Cardiac fibroblast (primary cell): Measurements from ENCODE around the gene FARP2.

Experiments
- DNase-seq, 2 donors: peaks; one replicate each; pipeline versions ENCODE4 v3.0.0 to v3.0.0-alpha.2; 2010; ENCODE audit warnings: low read depth in 2 of 2
- H3K4me3 ChIP-seq, 2 donors: replicated peaks in 1 of 2; 1 replicate in 1 of 2; 2 replicates in 1 of 2; pipeline ENCODE4 v1.5.1; 2011; ENCODE audit warnings: low read depth in 2 of 2, low read length in 2 of 2, mild to moderate bottlenecking in 2 of 2, moderate library complexity in 1 of 2
- TF ChIP-seq, protein P1 (sequence below): IDR thresholded peaks from one replicate; pipeline ENCODE4 v1.5.1; 2011; ENCODE audit warnings: low read depth, mild to moderate bottlenecking, low read length, inconsistent platforms

FARP2 gene

DNA sequence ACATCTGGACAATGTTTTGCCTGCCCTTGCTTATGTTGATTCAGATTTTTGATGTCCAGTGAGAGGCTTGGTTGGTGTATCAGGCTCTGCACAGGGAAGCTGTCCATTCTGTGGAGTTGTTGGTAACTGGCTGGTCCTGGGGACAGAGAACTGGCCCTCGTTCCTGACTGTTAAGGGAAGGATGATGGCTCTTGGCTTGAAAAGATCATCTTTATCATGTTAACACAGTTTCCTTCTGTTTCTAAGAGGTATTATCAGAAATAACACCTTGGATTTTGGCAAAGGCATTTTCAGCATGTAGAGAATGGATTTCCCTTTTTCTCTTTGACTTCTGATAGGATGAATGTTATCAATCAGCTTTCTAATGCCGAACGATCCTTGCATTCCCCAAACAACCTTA is 133.0 kb downstream of the FARP2 start:
- TF ChIP-seq, protein P1, sequence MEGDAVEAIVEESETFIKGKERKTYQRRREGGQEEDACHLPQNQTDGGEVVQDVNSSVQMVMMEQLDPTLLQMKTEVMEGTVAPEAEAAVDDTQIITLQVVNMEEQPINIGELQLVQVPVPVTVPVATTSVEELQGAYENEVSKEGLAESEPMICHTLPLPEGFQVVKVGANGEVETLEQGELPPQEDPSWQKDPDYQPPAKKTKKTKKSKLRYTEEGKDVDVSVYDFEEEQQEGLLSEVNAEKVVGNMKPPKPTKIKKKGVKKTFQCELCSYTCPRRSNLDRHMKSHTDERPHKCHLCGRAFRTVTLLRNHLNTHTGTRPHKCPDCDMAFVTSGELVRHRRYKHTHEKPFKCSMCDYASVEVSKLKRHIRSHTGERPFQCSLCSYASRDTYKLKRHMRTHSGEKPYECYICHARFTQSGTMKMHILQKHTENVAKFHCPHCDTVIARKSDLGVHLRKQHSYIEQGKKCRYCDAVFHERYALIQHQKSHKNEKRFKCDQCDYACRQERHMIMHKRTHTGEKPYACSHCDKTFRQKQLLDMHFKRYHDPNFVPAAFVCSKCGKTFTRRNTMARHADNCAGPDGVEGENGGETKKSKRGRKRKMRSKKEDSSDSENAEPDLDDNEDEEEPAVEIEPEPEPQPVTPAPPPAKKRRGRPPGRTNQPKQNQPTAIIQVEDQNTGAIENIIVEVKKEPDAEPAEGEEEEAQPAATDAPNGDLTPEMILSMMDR, result no peak
- DNase-seq, result no peak
- no peak overlapping the region for H3K4me3 ChIP-seq

DNA sequence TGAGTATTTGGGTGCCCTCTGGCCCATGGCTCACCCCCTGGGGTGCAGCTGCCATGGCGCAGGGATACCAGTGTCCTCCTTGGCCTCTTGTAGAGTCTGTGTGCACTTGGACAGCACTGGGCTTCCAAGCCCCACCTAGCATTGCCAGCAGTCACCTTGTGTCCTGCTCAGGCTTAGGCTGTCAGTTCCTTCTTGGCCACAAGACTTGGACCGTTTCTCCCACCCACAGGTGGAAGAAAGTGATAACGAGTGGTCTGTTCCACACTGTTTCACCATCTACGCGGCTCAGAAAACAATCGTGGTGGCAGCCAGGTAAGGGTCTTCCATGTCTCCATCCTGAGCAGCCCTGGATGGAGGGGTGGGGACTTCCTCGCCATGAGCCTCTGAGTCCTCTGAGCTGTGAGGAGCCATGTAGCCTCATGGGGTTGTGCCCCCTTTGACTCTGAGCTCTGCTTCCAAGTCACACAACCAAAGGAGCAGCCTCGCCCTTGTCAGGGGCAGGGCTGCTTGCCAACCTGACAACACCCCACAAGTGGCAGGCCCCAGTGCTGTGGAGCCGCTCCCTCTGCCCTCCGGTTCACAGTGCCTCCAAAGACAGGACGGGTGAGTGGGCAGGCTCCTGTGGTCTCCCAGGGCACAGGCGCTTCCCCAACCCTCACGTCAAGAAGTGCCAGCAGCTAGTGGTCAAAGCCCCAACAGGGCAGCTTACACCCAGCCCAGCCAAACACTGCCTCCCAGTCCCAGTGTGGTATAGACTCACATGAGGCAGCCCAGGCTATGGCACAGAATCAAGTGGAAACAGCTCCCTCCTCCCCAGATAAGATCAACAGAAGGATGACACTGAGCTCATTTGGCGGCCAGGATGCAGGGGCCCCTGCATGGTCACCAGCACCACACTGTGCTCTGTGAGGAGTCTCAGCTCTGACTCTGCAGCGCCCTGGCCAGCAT is 133.9 kb downstream of the FARP2 start:
- TF ChIP-seq, protein P1, result no peak
- no peak overlapping the region for H3K4me3 ChIP-seq
- no peak for DNase-seq

- DNase-seq, result no peak
- TF ChIP-seq, protein P1, result no peak
- no peak overlapping the region for H3K4me3 ChIP-seq
Measured at GRCh38 chr2:241490825-241491506, 134.9 kb downstream of the FARP2 start.

DNA sequence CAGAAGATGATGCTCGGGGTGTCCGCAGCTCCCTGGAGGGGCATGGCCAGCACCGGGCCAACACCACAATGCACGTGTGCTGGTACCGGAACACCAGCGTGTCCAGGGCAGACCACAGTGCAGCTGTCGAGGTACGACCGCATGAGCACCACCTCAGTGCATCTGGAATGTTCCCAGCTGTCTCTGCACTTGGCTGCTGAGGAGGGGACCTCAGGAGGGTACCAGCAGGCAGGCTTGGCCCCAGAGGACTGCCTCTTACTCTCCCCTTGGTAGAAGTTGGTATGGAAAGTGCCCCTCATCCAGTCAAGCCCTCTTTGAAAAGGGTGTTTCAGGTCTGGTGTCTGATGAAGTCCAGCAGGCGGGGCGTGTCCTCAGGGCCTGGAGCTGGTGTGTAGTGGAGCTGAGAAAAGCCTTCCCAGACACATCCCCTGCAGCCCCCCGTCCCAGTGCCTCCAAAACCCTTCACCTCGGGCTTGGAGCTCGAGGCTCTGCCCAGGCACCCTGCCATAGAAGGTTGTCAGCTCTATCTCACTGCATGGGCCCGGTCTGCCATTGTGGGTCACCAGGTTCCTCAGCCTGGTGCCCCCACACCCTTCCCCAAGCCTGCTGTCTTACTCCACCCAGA is 135.6 kb downstream of the FARP2 start:
- H3K4me3 ChIP-seq, result no peak overlapping the region
- DNase-seq, result no peak
- TF ChIP-seq, protein P1, result no peak

DNA sequence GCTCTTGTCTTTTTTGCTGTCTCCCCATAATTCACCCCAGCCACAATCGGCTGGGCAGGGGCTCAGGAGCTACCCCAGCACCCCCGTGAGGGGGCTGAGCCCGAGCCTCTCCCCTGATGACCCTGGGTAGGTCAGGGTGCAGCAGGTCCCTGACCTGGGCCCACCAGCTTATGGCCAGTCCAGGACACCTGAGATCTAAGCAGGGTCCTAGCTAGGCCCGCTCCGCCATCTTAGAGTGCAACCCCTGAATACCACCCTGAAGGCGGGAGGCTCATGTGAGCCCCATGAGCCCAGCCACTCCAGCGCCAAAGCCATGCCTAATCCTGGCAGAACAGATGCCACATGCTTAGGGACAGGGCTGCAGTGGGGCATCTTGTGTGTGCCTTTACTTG is 136.1 kb downstream of the FARP2 start:
- no peak for DNase-seq
- H3K4me3 ChIP-seq, result no peak overlapping the region
- TF ChIP-seq, protein P1, result no peak

DNA sequence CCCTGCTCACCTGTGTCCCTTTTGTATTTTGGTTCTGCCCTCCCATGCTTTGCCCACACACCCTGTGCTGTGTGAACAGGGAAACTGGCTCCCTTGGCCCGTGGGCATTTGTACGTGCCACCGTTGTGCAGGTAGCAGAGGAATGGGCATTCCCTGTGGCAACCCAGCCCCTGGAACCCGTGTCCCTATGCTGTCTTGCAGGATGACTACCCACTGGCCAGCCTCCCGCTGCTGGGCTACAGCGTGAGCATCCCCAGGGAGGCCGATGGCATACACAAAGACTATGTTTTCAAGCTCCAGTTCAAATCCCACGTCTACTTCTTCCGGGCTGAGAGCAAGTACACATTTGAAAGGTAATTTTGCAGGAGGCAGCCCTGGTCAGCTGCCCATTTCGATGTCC is 137.0 kb downstream of the FARP2 start:
- TF ChIP-seq, protein P1, result no peak
- DNase-seq, result no peak
- no peak overlapping the region for H3K4me3 ChIP-seq
